Bone marrow (tissue), 2 donors: ENCODE data around the gene SLX4IP.

ENCODE experiments used
- DNase-seq, 2 donors: peaks; one replicate each; lab custom pipeline; 2025; lab: John Stamatoyannopoulos, UW

SLX4IP gene

GRCh38 chr20:10496465-10496864 is 61.4 kb downstream of the SLX4IP start:
- DNase-seq = no peak

- no peak for DNase-seq
Measured at GRCh38 chr20:10497283-10497682, 62.2 kb downstream of the SLX4IP start.

GRCh38 chr20:10497791-10498190 is 62.7 kb downstream of the SLX4IP start:
- DNase-seq = no peak

GRCh38 chr20:10498200-10498599 is 63.1 kb downstream of the SLX4IP start:
- DNase-seq = no peak

- peak in 1 of 2 donors; percentile 73 for DNase-seq
Measured at GRCh38 chr20:10501402-10501801, 66.3 kb downstream of the SLX4IP start.

- no peak for DNase-seq
Measured at GRCh38 chr20:10502098-10502526, 67.0 kb downstream of the SLX4IP start.

- DNase-seq = no peak
Measured at GRCh38 chr20:10504608-10504993, 69.5 kb downstream of the SLX4IP start.

- DNase-seq = peak in 1 of 2 donors; percentile 25
Measured at GRCh38 chr20:10504994-10505730, 70.1 kb downstream of the SLX4IP start.

GRCh38 chr20:10505827-10506226 is 70.7 kb downstream of the SLX4IP start:
- DNase-seq = no peak

GRCh38 chr20:10507052-10507451 is 71.9 kb downstream of the SLX4IP start:
- DNase-seq = no peak

- no peak for DNase-seq
Measured at GRCh38 chr20:10508060-10508459, 73.0 kb downstream of the SLX4IP start.

- DNase-seq = peak in 1 of 2 donors; percentile 18
Measured at GRCh38 chr20:10508468-10509251, 73.6 kb downstream of the SLX4IP start.

GRCh38 chr20:10509376-10509775 is 74.3 kb downstream of the SLX4IP start:
- no peak for DNase-seq

- no peak for DNase-seq
Measured at GRCh38 chr20:10510216-10510615, 75.1 kb downstream of the SLX4IP start.

- DNase-seq = no peak
Measured at GRCh38 chr20:10511170-10511508, 76.0 kb downstream of the SLX4IP start.

- DNase-seq = peak; percentile 54 to 98
Measured at GRCh38 chr20:10511509-10512251, 76.6 kb downstream of the SLX4IP start.

- DNase-seq = no peak
Measured at GRCh38 chr20:10513061-10513460, 78.0 kb downstream of the SLX4IP start.

- DNase-seq = no peak
Measured at GRCh38 chr20:10513931-10514575, 78.9 kb downstream of the SLX4IP start.

- no peak for DNase-seq
Measured at GRCh38 chr20:10516529-10516928, 81.4 kb downstream of the SLX4IP start.

- DNase-seq = no peak
Measured at GRCh38 chr20:10519361-10520046, 84.4 kb downstream of the SLX4IP start.

GRCh38 chr20:10520528-10520927 is 85.4 kb downstream of the SLX4IP start:
- DNase-seq = no peak
